Stomach (tissue), 9 donors: ENCODE results near the gene CRYBB1. TPM values are rescaled to one million over a fixed set of nuclear protein-coding genes. Genes with fewer than 3 reads are reported as not detected.

Source experiments
- DNase-seq, 2 donors: peaks; one replicate each; pipeline versions ENCODE4 v3.0.0 to v3.0.0-alpha.2; 2013 to 2019
- H3K27ac ChIP-seq, 5 donors: fragments of 200-600 bp in 4 of 5; sonication (generic) in 4 of 5; one replicate each; pipeline ENCODE4 v1.5.1; 2013 to 2019; ENCODE audit warnings: mild to moderate bottlenecking in 1 of 5, moderate library complexity in 1 of 5
- H3K27me3 ChIP-seq, 3 donors: fragments of 200-600 bp; sonication (generic); one replicate each; pipeline ENCODE4 v1.5.1; 2017 to 2019; ENCODE audit warnings: mixed run types in 1 of 3
- H3K36me3 ChIP-seq, 4 donors: fragments of 200-600 bp; sonication (generic); 1 replicate in 3 of 4; 2 replicates in 1 of 4; pipeline ENCODE4 v1.5.1; 2016 to 2019
- H3K4me1 ChIP-seq, 4 donors: fragments of 200-600 bp; sonication (generic); one replicate each; pipeline ENCODE4 v1.5.1; 2016 to 2019
- H3K4me3 ChIP-seq, 4 donors: fragments of 200-600 bp; sonication (generic) in 3 of 4; one replicate each; pipeline ENCODE4 v1.5.1; 2016 to 2019; ENCODE audit warnings: mild to moderate bottlenecking in 1 of 4
- H3K9me3 ChIP-seq, 4 donors: fragments of 200-600 bp; sonication (generic); one replicate each; pipeline ENCODE4 v1.5.1; 2016 to 2019
- CTCF ChIP-seq, 7 experiments: fragments of 450-650 bp in 4 of 7; fragments of 200-600 bp in 3 of 7; sonication (generic) in 3 of 7; IDR thresholded peaks; one replicate each; pipeline ENCODE4 v1.5.1; 2016 to 2019; ENCODE audit warnings: antibody characterized with exemption in 7 of 7, control low read depth in 2 of 7, mild to moderate bottlenecking in 1 of 7
- EP300 ChIP-seq: sonication (generic); formaldehyde crosslinking; IDR thresholded peaks from one replicate; pipeline ENCODE4 v1.6.1; 2017; ENCODE audit warnings: antibody characterized with exemption
- POLR2A ChIP-seq, 4 donors: fragments of 450-650 bp; IDR thresholded peaks; one replicate each; pipeline ENCODE4 v1.6.1; 2016; ENCODE audit warnings: antibody characterized with exemption in 4 of 4, control low read depth in 2 of 4, mild to moderate bottlenecking in 1 of 4, moderate library complexity in 1 of 4
- POLR2AphosphoS5 ChIP-seq, 3 donors: sonication (generic); formaldehyde crosslinking; IDR thresholded peaks; one replicate each; pipeline ENCODE4 v1.6.1; 2016; ENCODE audit warnings: antibody characterized with exemption in 3 of 3
- WGBS, 5 donors: extraction: QIAGEN DNeasy Blood & Tissue Kit in 3 of 5; methylation state at CpG; one replicate each; pipeline versions ENCODE4 v1.1.5 to v1.1.7; 2013 to 2018; 5-methylcytosine and 5-hydroxymethylcytosine counted together
- intact Hi-C: fragments of 100-400 bp; cut with DNase I; formaldehyde crosslinking; loops from one replicate; pipeline ENCODE4 v1.15.1; 2023; ENCODE audit warnings: low total_unique reads
- polyA plus RNA-seq, 3 donors: library from polyadenylated mRNA; stranded (reverse); fragments of 200-250 nt; gene quantifications; one replicate each; pipeline ENCODE4 v1.2.3, GENCODE V29; 2013
- total RNA-seq, 5 donors: library from RNA; depleted of rRNA; stranded (reverse); fragments of >200 nt; gene quantifications; one replicate each; pipeline versions ENCODE4 v1.1.0 to v1.2.3, GENCODE V29; 2014 to 2016
- donor health status: healthy with polysubstance abuse.
- donor health status: Bipolar disorder and iron deficiency.
- donor health status: healthy.

Gene CRYBB1
- total and polyA plus RNA-seq, 8 donors, result 0.20 to 1.2 (median 0.62) TPM; not detected in 4

DNA sequence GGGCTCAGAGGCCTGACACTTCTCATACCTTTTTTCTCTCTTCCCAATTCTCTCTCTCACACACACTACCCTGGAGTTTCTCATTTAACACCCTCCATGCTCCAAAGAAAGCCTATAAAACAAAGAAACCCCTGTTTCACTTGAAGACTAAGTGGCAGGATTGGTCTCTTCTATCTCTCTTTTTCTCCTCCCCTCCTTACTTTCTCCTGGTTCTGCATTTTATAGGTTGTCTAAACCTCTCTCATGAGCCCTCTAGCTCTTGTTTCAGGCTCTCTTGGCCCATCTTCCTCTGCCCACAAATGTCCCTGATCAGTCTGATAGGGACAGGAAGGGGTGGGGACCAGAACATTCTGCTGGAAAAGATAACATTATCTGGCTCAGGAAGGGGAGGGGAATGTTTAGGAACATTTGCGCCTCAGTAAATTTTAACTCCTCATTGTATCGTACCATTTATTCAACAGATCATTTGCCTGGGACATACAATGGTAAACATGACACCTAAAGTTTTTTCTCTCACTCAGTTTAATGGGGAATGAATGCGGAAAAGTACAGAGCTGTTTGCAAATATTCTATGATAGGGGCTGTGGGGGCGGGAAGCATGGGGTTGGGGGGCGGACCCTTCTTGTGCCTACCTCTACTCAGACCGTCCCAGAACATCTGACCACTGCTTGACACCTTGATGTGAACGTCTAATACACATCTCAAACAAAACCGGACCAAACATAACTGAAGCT lies 14.8 kb upstream of the CRYBB1 start:
- 29 to 55% (median 49%) methylated on average over 8 of the region's 8 CpGs for WGBS, 5 donors
- Histone ChIP-seq H3K4me1 (no peaks in the 10 kb centered on the region), H3K27ac (no peak overlapping the region), H3K4me3 (no peak overlapping the region), H3K27me3 (peaks cover 0 to 27% (median 0%) of the 10 kb centered on the region in 3 donors), H3K9me3 (no peaks in the 10 kb centered on the region), H3K36me3 (no peaks in the 10 kb centered on the region)
- DNase-seq, result no peak
- TF ChIP-seq POLR2AphosphoS5 (IDR thresholded peaks at IDR 0.05), result no peak
- TF ChIP-seq EP300, result no peak
- no peak for TF ChIP-seq CTCF (IDR thresholded peaks at IDR 0.05)
- no peak for TF ChIP-seq POLR2A (IDR thresholded peaks at IDR 0.05)
- intact Hi-C loops, result no loop called here

GRCh38 chr22:26631282-26631681 lies 13.5 kb upstream of the CRYBB1 start:
- no peak overlapping the region for H3K4me3 ChIP-seq
- H3K27me3 ChIP-seq, result peaks cover 0 to 22% (median 0%) of the 10 kb centered on the region in 3 donors
- H3K36me3 ChIP-seq, result no peaks in the 10 kb centered on the region
- no peaks in the 10 kb centered on the region for H3K9me3 ChIP-seq
- H3K27ac ChIP-seq, result no peak overlapping the region
- 90 to 99% (median 94%) methylated on average over 4 of the region's 4 CpGs for WGBS, 5 donors
- TF ChIP-seq CTCF (IDR thresholded peaks at IDR 0.05) (no peak), EP300 (no peak), POLR2A (IDR thresholded peaks at IDR 0.05) (no peak), POLR2AphosphoS5 (IDR thresholded peaks at IDR 0.05) (no peak)
- H3K4me1 ChIP-seq, result no peaks in the 10 kb centered on the region
- intact Hi-C loops, result no loop called here
- no peak for DNase-seq

GRCh38 chr22:26629988-26630761 lies 12.3 kb upstream of the CRYBB1 start:
- Histone ChIP-seq H3K36me3 (no peaks in the 10 kb centered on the region), H3K4me3 (no peak overlapping the region), H3K9me3 (no peaks in the 10 kb centered on the region), H3K27ac (no peak overlapping the region), H3K27me3 (peaks cover 0 to 18% (median 0%) of the 10 kb centered on the region in 3 donors), H3K4me1 (no peaks in the 10 kb centered on the region)
- intact Hi-C loops, result no loop called here
- WGBS, 5 donors, result 87 to 91% (median 89%) methylated on average over 17 to 18 of the region's 18 CpGs
- TF ChIP-seq EP300 (no peak), POLR2AphosphoS5 (IDR thresholded peaks at IDR 0.05) (no peak), CTCF (IDR thresholded peaks at IDR 0.05) (no peak), POLR2A (IDR thresholded peaks at IDR 0.05) (no peak)
- DNase-seq, result no peak

DNA sequence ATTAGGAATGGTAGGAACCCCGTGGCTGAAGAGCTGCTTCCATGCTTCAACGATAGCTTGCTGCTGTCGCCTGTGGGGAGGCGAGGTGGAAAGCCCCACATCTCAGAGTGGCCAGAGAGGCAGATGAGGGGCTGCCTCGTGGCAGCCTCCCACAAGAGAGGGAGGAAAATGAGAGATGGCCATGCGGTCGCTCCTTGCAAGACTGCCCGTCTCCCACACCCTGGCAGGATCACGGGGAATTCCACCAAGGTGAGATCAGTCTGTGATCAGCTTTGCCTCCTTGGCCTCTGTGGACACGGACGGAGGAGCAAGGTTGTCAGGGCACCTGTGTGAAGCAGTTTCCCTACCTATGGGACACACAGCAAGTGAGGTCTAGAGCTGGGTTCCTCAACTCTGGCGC lies 7.0 kb upstream of the CRYBB1 start:
- intact Hi-C loops, result no loop called here
- Histone ChIP-seq H3K4me3 (no peak overlapping the region), H3K27ac (no peak overlapping the region), H3K36me3 (no peaks in the 10 kb centered on the region), H3K4me1 (no peaks in the 10 kb centered on the region), H3K27me3 (peaks cover 0 to 11% (median 0%) of the 10 kb centered on the region in 3 donors), H3K9me3 (no peaks in the 10 kb centered on the region)
- DNase-seq, result no peak
- TF ChIP-seq EP300, result no peak
- 68 to 87% (median 84%) methylated on average over 3 to 12 of the region's 12 CpGs for WGBS, 5 donors
